ENCODE results near the gene EDRF1. TPM values are rescaled to one million over a fixed set of nuclear protein-coding genes. Genes with fewer than 3 reads are reported as not detected.
"Not testable (repeated sequence)": the region's sequence is repeated elsewhere in the genome, so short reads cannot be mapped to it uniquely, and the experiment has no call there.

The EDRF1 gene
- polyA plus RNA-seq, 6 donors from 2014 or later: 10.7 to 16.8 (median 14.0) TPM

DNA sequence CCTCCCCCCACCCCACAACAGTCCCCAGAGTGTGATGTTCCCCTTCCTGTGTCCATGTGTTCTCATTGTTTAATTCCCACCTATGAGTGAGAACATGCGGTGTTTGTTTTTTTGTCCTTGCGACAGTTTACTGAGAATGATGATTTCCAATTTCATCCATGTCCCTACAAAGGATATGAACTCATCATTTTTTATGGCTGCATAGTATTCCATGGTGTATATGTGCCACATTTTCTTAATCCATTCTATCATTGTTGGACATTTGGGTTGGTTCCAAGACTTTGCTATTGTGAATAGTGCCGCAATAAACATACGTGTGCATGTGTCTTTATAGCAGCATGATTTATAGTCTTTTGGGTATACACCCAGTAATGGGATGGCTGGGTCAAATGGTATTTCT lies 4.8 kb upstream of the EDRF1 start:
- ATAC-seq (ENCODE audit: low read depth in 2 of 2); H3K27me3 Mint-ChIP-seq; H3K36me3 Mint-ChIP-seq; H3K27ac Mint-ChIP-seq; DNase-seq; H3K4me3 Mint-ChIP-seq: not testable (repeated sequence)
- H3K4me1 Mint-ChIP-seq: peaks cover 0 to 10% (median under 1%) of the 10 kb centered on the region in 3 donors
- H3K9me3 Mint-ChIP-seq: peaks cover 5 to 39% (median 21%) of the 10 kb centered on the region in 7 donors

DNA sequence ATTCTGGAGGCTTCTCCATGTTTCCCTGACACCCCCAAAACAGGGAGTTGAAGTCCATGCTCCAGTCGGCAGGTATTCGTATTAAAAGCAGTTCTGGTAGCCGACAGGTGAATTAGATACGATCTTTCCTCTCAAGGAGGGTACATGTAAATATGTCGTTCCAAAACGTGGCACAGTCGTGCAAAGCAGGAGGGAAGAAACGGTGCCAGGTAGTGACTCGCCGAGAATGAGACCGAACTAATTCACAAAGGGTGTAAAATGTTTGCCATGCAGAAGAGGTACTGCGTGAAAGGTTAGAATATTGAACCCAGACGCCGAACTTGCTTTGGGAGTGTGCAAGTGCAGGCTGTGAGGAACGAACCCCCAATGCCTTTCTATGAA lies 483 bp downstream of the EDRF1 start:
- ATAC-seq (ENCODE audit: low read depth in 2 of 2) (no peak), DNase-seq (no peak)
- H3K36me3 Mint-ChIP-seq: peaks cover 11 to 21% of the 10 kb centered on the region in 2 donors
- no peaks in the 10 kb centered on the region for H3K27me3 Mint-ChIP-seq
- peak overlapping the region; percentile 95 to 99 (median 98) for H3K4me3 Mint-ChIP-seq
- peaks cover 0 to 4% (median 2%) of the 10 kb centered on the region in 7 donors for H3K9me3 Mint-ChIP-seq
- H3K4me1 Mint-ChIP-seq: peaks cover 8 to 20% (median 17%) of the 10 kb centered on the region in 3 donors
- peak overlapping the region; percentile 90 to 99 (median 98) for H3K27ac Mint-ChIP-seq

DNA sequence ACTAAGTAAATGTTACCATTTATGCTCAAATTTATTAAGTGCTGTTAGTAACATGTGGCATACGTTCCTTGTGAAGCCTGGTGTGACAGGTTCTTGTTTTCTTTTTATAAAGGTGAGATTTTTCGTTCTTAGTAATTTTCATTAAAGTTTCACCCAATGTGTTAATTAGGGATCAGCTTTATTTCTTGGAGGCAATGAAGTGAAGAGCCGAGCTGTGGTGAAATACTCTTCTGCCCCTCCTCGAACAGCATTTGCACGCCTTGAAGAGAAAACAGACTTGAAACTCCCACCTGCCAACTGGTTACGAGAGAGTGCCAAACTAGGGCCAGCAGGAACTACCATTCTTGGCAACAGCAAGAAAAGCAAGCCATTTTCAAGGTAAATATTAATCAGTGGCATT lies 1.5 kb downstream of the EDRF1 start:
- Mint-ChIP-seq H3K27me3 (no peaks in the 10 kb centered on the region), H3K4me1 (peaks cover 8 to 20% (median 17%) of the 10 kb centered on the region in 3 donors), H3K36me3 (peaks cover 18 to 27% of the 10 kb centered on the region in 2 donors), H3K4me3 (peak overlapping the region; percentile 42 to 99 (median 96)), H3K27ac (peak overlapping the region in 2 of 6 donors; percentile 15 to 90), H3K9me3 (peaks cover 0 to 3% (median 0%) of the 10 kb centered on the region in 7 donors)
- DNase-seq (no peak), ATAC-seq (ENCODE audit: low read depth in 2 of 2) (no peak)

DNA sequence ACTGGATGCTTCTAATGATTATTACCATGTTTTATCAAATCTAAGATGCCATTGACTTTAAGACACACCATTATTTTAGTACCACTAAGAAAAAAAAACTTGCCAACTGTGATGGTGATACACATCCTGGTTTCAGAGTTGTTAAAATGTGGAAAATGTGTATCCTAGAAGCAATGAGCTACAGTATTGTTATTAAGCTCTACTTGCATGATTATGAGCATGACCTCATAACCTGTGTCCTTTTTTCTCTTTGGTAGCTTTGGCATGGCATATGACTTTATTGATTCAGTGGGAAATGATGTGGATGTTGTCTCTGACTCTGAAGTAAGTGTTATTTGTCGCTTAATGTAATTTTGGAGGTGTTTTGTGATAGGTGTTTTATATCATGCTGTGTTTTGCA lies 3.3 kb downstream of the EDRF1 start:
- Mint-ChIP-seq H3K9me3 (no peaks in the 10 kb centered on the region), H3K27me3 (no peaks in the 10 kb centered on the region), H3K27ac (no peak overlapping the region), H3K4me3 (peak overlapping the region in 2 of 8 donors; percentile 11 to 70), H3K4me1 (peaks cover 8 to 20% (median 17%) of the 10 kb centered on the region in 3 donors), H3K36me3 (peaks cover 23 to 34% of the 10 kb centered on the region in 2 donors)
- ATAC-seq (ENCODE audit: low read depth in 2 of 2) (no peak), DNase-seq (no peak)

DNA sequence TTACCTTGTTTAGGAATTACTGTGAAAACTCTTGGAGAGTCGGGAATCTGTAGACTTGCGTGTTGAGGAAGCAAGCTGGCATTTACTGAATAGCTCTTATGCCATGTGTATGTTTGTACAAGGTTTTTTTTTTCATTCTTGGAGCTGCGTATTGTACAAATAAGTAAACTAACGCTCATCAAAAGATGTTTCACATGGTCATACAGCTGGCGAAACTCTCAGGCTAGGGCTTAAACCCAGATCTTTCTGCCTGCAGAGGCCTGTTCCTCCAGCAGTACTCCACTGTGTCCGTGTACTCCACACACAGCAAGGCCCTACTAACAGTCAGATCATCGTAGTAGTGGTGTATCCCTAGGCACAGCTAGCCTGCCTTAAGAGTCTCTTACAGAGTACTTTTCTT lies 7.4 kb downstream of the EDRF1 start:
- Mint-ChIP-seq H3K36me3 (peaks cover 45 to 46% of the 10 kb centered on the region in 2 donors), H3K27ac (peak overlapping the region in 1 of 6 donors; percentile 6), H3K27me3 (no peaks in the 10 kb centered on the region), H3K9me3 (no peaks in the 10 kb centered on the region), H3K4me1 (peaks cover 2 to 8% (median 6%) of the 10 kb centered on the region in 3 donors), H3K4me3 (no peak overlapping the region)
- DNase-seq: no peak
- no peak for ATAC-seq (ENCODE audit: low read depth in 2 of 2)

DNA sequence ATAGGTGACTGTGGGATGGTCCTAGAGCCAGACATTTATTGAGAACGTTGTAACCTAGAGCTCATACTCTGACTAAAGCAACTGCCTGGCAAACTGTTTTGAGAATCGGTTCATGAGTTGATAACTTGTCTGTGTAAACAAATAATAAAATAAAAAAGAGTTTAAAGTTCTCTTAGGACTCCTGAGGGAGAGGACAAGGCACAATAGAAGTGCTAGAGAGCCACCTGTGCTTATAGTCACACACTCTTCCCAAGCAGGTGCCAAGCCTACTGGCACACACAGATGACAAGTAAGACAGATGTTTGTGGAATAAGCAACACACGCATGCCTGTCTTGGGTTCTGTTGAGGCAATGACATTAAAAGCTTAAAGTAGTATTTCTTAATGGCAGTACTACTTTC lies 7.9 kb downstream of the EDRF1 start:
- DNase-seq: no peak
- Mint-ChIP-seq H3K4me3 (no peak overlapping the region), H3K9me3 (no peaks in the 10 kb centered on the region), H3K36me3 (peaks cover 46 to 50% of the 10 kb centered on the region in 2 donors), H3K4me1 (peaks cover 2 to 13% (median 5%) of the 10 kb centered on the region in 3 donors), H3K27me3 (no peaks in the 10 kb centered on the region), H3K27ac (no peak overlapping the region)
- ATAC-seq (ENCODE audit: low read depth in 2 of 2): no peak

DNA sequence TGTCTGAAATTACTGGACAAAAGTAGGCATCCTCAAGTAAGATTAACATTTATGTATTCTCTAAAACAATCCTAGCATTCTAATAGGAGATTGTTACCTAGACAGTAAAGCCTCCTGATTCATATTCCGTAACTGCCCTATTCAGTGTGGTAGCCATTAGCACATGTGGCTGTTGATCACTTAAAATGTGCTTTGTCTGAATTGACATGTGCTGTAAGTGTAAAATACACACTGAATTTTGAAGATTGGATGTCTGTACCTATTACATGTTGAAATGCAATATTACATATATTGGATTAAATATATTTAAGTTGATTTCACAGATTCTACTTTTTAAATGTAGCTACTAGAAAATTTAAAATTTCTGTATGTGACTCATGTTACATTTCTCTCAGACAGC lies 14.6 kb downstream of the EDRF1 start:
- no peaks in the 10 kb centered on the region for H3K9me3 Mint-ChIP-seq
- DNase-seq (no peak), ATAC-seq (ENCODE audit: low read depth in 2 of 2) (no peak)
- H3K27me3 Mint-ChIP-seq: no peaks in the 10 kb centered on the region
- no peak overlapping the region for H3K27ac Mint-ChIP-seq
- H3K4me1 Mint-ChIP-seq: peaks cover 0 to 10% (median 0%) of the 10 kb centered on the region in 3 donors
- peaks cover 35 to 43% of the 10 kb centered on the region in 2 donors for H3K36me3 Mint-ChIP-seq
- no peak overlapping the region for H3K4me3 Mint-ChIP-seq

DNA sequence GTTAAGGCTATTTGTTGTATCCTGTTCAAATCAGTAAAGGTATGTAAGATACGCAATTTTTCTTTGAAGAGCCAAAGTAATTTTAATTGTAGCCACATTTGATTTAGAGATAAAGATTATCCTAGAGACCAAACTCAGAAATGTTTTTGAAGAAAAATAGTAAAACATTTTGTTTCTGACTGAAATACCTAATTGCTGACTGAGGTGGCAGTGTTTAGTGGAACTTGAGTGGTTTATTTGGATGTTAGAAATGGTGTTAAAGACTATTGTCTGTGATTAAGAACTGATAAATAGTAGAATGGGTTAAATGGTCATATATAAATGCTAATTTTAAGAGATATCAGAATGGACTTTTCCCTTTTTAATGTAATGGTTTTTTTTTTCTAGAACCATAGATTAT lies 15.3 kb downstream of the EDRF1 start:
- peaks cover 42 to 48% of the 10 kb centered on the region in 2 donors for H3K36me3 Mint-ChIP-seq
- ATAC-seq (ENCODE audit: low read depth in 2 of 2): no peak
- peaks cover 0 to 10% (median 0%) of the 10 kb centered on the region in 3 donors for H3K4me1 Mint-ChIP-seq
- H3K9me3 Mint-ChIP-seq: no peaks in the 10 kb centered on the region
- no peak for DNase-seq
- H3K27me3 Mint-ChIP-seq: no peaks in the 10 kb centered on the region
- no peak overlapping the region for H3K27ac Mint-ChIP-seq
- no peak overlapping the region for H3K4me3 Mint-ChIP-seq

DNA sequence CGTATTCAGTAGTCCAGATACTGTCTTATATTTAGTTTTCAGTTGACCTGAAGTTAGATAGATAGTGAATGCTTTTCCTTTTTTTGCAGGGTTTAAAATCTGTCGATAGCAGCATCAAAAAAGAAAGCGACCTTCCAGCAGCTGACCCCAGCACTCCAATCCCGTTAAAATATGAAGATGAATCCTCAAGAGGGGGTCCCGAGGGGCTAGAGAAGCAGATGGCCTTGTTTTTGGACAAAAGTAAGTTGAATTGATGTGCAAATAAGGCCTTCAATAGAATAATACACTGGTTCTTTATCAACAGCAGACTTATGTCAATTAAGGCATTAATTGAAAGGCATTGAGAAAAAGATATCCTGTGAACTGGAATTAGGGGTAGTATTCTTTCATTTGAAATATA lies 18.7 kb downstream of the EDRF1 start:
- DNase-seq: no peak
- H3K27me3 Mint-ChIP-seq: no peaks in the 10 kb centered on the region
- H3K4me1 Mint-ChIP-seq: no peaks in the 10 kb centered on the region
- no peaks in the 10 kb centered on the region for H3K9me3 Mint-ChIP-seq
- no peak for ATAC-seq (ENCODE audit: low read depth in 2 of 2)
- no peak overlapping the region for H3K4me3 Mint-ChIP-seq
- H3K27ac Mint-ChIP-seq: no peak overlapping the region
- H3K36me3 Mint-ChIP-seq: peaks cover 48% of the 10 kb centered on the region in 2 donors

DNA sequence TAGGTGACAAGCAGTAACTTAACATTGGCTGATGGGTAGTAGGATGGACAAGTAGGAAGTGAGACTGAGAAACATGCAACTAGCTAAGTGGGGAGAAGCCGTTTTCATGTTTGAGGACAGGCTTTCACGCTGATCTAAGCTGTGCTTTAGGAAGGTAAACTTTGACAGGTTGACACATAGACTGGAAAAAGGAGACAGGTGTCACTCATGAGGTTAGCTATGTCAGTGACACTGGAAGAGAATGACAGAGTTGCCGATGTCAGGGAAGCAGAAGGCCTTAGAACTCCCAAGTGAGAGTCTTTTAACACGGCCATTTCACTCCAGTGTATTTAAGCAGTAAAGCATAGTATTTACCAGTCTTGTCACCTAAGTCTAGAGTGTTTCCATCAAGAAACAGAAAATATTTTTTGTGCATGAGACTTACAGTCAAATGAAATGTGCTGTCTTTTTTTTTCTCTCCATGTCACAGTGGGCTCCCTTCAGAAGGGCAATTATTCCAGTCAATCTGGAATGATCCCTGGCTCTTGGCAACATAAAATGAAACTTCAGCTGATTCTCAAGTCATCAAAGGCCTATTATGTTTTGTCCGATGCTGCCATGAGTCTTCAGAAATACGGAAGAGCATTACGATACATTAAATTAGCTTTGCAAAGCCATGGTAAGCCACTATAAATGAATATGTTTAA lies 20.6 kb downstream of the EDRF1 start:
- Mint-ChIP-seq H3K36me3 (peaks cover 64 to 66% of the 10 kb centered on the region in 2 donors), H3K4me3 (no peak overlapping the region), H3K9me3 (no peaks in the 10 kb centered on the region), H3K4me1 (peaks cover 0 to 7% (median 0%) of the 10 kb centered on the region in 3 donors), H3K27me3 (no peaks in the 10 kb centered on the region), H3K27ac (no peak overlapping the region)
- DNase-seq: no peak
- no peak for ATAC-seq (ENCODE audit: low read depth in 2 of 2)

DNA sequence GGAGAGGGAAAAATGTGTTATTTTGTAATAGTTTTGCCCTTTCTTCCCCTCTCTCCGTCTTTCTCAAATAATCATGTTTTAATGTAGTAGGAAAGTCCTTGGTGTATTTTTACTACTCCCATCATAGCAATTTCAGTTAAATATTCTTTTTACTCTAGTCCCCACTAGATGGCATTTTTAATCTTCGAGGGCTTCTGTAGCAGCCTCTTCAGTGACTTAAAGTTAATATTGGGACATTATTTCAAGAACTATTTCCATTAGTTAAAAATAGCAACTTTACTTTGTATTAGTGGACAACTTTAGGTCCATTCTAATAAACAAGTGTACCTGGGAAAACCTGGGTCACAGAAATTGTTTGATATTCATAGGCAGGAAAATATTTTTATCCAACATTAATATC lies 23.0 kb downstream of the EDRF1 start:
- DNase-seq (no peak), ATAC-seq (ENCODE audit: low read depth in 2 of 2) (no peak)
- no peak overlapping the region for H3K4me3 Mint-ChIP-seq
- H3K27me3 Mint-ChIP-seq: no peaks in the 10 kb centered on the region
- peaks cover 0 to 7% (median 0%) of the 10 kb centered on the region in 3 donors for H3K4me1 Mint-ChIP-seq
- H3K27ac Mint-ChIP-seq: peak overlapping the region in 1 of 6 donors; percentile 13
- peaks cover 66% of the 10 kb centered on the region in 2 donors for H3K36me3 Mint-ChIP-seq
- H3K9me3 Mint-ChIP-seq: no peaks in the 10 kb centered on the region

DNA sequence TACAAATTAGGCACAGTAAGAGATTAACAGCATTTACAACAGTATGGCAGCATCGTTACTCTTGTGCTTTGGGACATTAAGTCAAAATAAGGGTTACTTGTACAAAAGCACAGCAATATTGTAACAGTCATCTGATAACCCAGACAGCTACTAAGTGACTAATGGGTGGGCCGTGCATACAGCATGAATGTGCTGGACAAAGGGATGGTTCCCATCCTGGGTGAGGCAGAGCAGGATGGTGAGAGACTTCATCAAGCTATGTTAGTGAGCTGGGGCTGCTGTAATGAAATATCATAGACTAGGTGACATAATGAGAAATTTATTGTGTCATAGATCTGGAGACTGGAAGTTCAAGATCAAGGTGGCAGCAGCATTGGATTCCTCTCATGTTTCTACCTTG lies 25.4 kb downstream of the EDRF1 start:
- ATAC-seq (ENCODE audit: low read depth in 2 of 2) (no peak), DNase-seq (no peak)
- peaks cover 0 to 7% (median 0%) of the 10 kb centered on the region in 3 donors for H3K4me1 Mint-ChIP-seq
- H3K27me3 Mint-ChIP-seq: no peaks in the 10 kb centered on the region
- H3K9me3 Mint-ChIP-seq: no peaks in the 10 kb centered on the region
- H3K4me3 Mint-ChIP-seq: no peak overlapping the region
- H3K36me3 Mint-ChIP-seq: peaks cover 56 to 63% of the 10 kb centered on the region in 2 donors
- H3K27ac Mint-ChIP-seq: no peak overlapping the region

DNA sequence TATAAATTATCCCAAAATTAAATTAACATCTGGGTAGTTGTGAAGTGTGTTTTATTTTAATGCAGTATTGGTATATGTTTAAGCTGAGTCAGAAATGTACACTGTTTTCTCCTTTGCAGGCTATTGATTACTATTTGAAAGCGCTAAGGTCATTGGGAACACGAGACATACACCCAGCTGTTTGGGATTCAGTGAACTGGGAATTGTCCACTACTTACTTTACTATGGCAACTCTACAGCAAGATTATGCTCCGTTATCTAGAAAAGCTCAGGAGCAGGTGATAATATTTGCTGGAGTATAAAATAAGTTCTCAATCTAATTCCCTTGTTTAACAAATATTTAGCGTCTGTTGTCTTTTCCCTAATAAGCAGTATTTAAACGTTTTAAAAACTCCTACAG lies 27.9 kb downstream of the EDRF1 start:
- DNase-seq (no peak), ATAC-seq (ENCODE audit: low read depth in 2 of 2) (no peak)
- peaks cover 0 to 7% (median 0%) of the 10 kb centered on the region in 3 donors for H3K4me1 Mint-ChIP-seq
- no peak overlapping the region for H3K4me3 Mint-ChIP-seq
- peaks cover 35 to 50% of the 10 kb centered on the region in 2 donors for H3K36me3 Mint-ChIP-seq
- H3K27me3 Mint-ChIP-seq: no peaks in the 10 kb centered on the region
- H3K9me3 Mint-ChIP-seq: no peaks in the 10 kb centered on the region
- peak overlapping the region in 2 of 6 donors; percentile 14 to 56 for H3K27ac Mint-ChIP-seq

DNA sequence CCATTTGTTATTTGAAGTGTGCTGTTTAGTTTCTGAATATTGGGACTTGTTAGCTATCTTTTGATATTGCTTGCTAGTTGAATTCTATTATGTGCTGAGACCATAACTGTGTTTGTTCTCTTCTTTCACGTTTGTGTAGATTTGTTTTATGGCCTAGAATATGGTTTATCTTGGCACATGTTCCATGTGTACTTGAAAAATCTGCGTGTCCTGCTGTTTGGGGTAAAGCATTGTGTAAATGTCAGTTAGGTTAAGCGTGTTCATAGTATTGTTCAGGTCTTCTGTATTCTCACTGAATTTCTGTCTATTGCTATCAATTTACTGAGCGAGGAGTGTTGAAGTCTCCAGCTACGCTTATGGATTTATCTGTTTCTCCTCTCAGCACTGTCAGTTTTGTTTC lies 36.7 kb downstream of the EDRF1 start:
- DNase-seq (no peak), ATAC-seq (ENCODE audit: low read depth in 2 of 2) (no peak)
- Mint-ChIP-seq H3K27ac (no peak overlapping the region), H3K27me3 (no peaks in the 10 kb centered on the region), H3K4me3 (no peak overlapping the region), H3K4me1 (peaks cover 0 to 11% (median 2%) of the 10 kb centered on the region in 3 donors), H3K9me3 (no peaks in the 10 kb centered on the region), H3K36me3 (peaks cover 26 to 39% of the 10 kb centered on the region in 2 donors)

All from naive B cell (primary cell).